ENCODE measurements around the gene PCYT1A. TPM values are rescaled to one million over a fixed set of nuclear protein-coding genes. Genes with fewer than 3 reads are reported as not detected.

PCYT1A gene
- total and polyA plus RNA-seq, 2 of the 13 experiments (the other 11 are each of a cell fraction or from before 2014, with no cell fraction given), result 26.4 to 45.3 TPM

- no peak for TF ChIP-seq SP140L (CRISPR knock-in tag; IDR thresholded peaks at IDR 0.05; ENCODE audit: borderline replicate concordance)
- no peak; the same call in 1 of the 2 replicates for TF ChIP-seq ZNF766 (CRISPR knock-in tag; IDR thresholded peaks at IDR 0.05; ENCODE audit: borderline replicate concordance)
- no peak for TF ChIP-seq TBL1XR1 (IDR thresholded peaks at IDR 0.05; ENCODE audit: borderline replicate concordance, low read length, partially characterized antibody)
- TF ChIP-seq CHD2 (IDR thresholded peaks at IDR 0.05; ENCODE audit: low read depth, low read length), result peak; percentile 55; the same call in 1 of the 2 replicates
- peak; percentile 94; the same call in 1 of the 2 replicates for TF ChIP-seq ZNF337 (CRISPR knock-in tag; IDR thresholded peaks at IDR 0.05; ENCODE audit: borderline replicate concordance, low read depth)
- TF ChIP-seq MXD4 (CRISPR knock-in tag; IDR thresholded peaks at IDR 0.05), result peak; percentile 81
- no peak for TF ChIP-seq SIX1 (CRISPR knock-in tag; IDR thresholded peaks at IDR 0.05; ENCODE audit: borderline replicate concordance)
- TF ChIP-seq ZNF770 (CRISPR knock-in tag; IDR thresholded peaks at IDR 0.05), result peak; percentile 39
- peak; percentile 61; the same call in 1 of the 2 replicates for TF ChIP-seq CBFB (CRISPR knock-in tag; IDR thresholded peaks at IDR 0.05)
- TF ChIP-seq FOXK2 (IDR thresholded peaks at IDR 0.05), result no peak
- 0 out of 2 replicates have a peak, but pooled peaks have one; percentile 16 for TF ChIP-seq KMT2A (CRISPR knock-in tag; IDR thresholded peaks at IDR 0.05)
- no peak for TF ChIP-seq ZNF562 (CRISPR knock-in tag; IDR thresholded peaks at IDR 0.05; ENCODE audit: borderline replicate concordance)
- TF ChIP-seq SOX5 (CRISPR knock-in tag; IDR thresholded peaks at IDR 0.05; ENCODE audit: borderline replicate concordance), result no peak
- TF ChIP-seq ARID2 (CRISPR knock-in tag; IDR thresholded peaks at IDR 0.05; ENCODE audit: borderline replicate concordance), result no peak
- peak; percentile 53; the same call in 1 of the 2 replicates for TF ChIP-seq ZNF160 (CRISPR knock-in tag; IDR thresholded peaks at IDR 0.05)
- TF ChIP-seq ZNF468 (CRISPR knock-in tag; IDR thresholded peaks at IDR 0.05), result 0 out of 2 replicates have a peak, but pooled peaks have one; percentile 24
- TF ChIP-seq TRIM22 (IDR thresholded peaks at IDR 0.05), result no peak
- no peak for TF ChIP-seq GPBP1L1 (CRISPR knock-in tag; IDR thresholded peaks at IDR 0.05)
- 0 out of 2 replicates have a peak, but pooled peaks have one; percentile 24 for TF ChIP-seq ATF6 (CRISPR knock-in tag; conservative IDR thresholded peaks at IDR 0.05)
- peak; percentile 39; the same call in 1 of the 2 replicates for TF ChIP-seq HOXA5 (CRISPR knock-in tag; IDR thresholded peaks at IDR 0.05)
- TF ChIP-seq CAMTA2 (CRISPR knock-in tag; IDR thresholded peaks at IDR 0.05; ENCODE audit: borderline replicate concordance), result no peak; the same call in 1 of the 2 replicates
- TF ChIP-seq NONO (IDR thresholded peaks at IDR 0.05), result no peak
- TF ChIP-seq NONO (CRISPR knock-in tag; conservative IDR thresholded peaks at IDR 0.05), result peak; percentile 84
- no peak for TF ChIP-seq ZMYM3 (CRISPR knock-in tag; IDR thresholded peaks at IDR 0.05)
Measured at GRCh38 chr3:196317687-196318467, 30.4 kb upstream of the PCYT1A start, which contains the start of gene DYNLT2B (continued).
